Loucy (cell line): ENCODE measurements around the gene BZW2.

ENCODE experiments used
- CTCF ChIP-seq: fragments of 200-600 bp; sonication (generic); conservative IDR thresholded peaks from 2 replicates; pipeline ENCODE4 v1.5.1; 2014; ENCODE audit warnings: mild to moderate bottlenecking, antibody characterized with exemption, low read length
- EZH2phosphoT487 ChIP-seq: fragments of 200-600 bp; IDR thresholded peaks from 2 replicates; pipeline ENCODE4 v1.6.1; 2018; ENCODE audit warnings: antibody characterized with exemption, mild to moderate bottlenecking, moderate library complexity, borderline replicate concordance

- TF ChIP-seq CTCF, result no peak
- no peak for TF ChIP-seq EZH2phosphoT487
Observed at GRCh38 chr7:16644157-16644556, 1.8 kb upstream of the BZW2 start.
